ENCODE results near the gene GABPB2.
A peak's percentile ranks its signal among the peaks of the same experiment; 100 is the strongest.

Gene GABPB2

GRCh38 chr1:151070474-151071276 lies at the start of gene GABPB2:
TSS of gene GABPB2 (plus strand) at chr1:151070761. CDS start at chr1:151088190, 17,429 bp downstream.
- peak; percentile 99 for DNase-seq (ENCODE audit: low read depth)

- peak; percentile 42 for DNase-seq (ENCODE audit: low read depth)
Measured at GRCh38 chr1:151024540-151025146, 45.9 kb upstream of the GABPB2 start.

- DNase-seq (ENCODE audit: low read depth), result no peak
Measured at GRCh38 chr1:151026460-151026859, 44.1 kb upstream of the GABPB2 start.

GRCh38 chr1:151032164-151032563 lies 38.4 kb upstream of the GABPB2 start:
- no peak for DNase-seq (ENCODE audit: low read depth)

- no peak for DNase-seq (ENCODE audit: low read depth)
Measured at GRCh38 chr1:151035167-151035566, 35.4 kb upstream of the GABPB2 start.

GRCh38 chr1:151036356-151036755 lies 34.2 kb upstream of the GABPB2 start, which contains the start of gene BNIPL:
TSS of gene BNIPL (plus strand) at chr1:151036586. CDS start at chr1:151036726, 140 bp downstream.
- no peak for DNase-seq (ENCODE audit: low read depth)

- no peak for DNase-seq (ENCODE audit: low read depth)
Measured at GRCh38 chr1:151037032-151037431, 33.5 kb upstream of the GABPB2 start.

- no peak for DNase-seq (ENCODE audit: low read depth)
Measured at GRCh38 chr1:151039521-151039920, 31.0 kb upstream of the GABPB2 start.

- no peak for DNase-seq (ENCODE audit: low read depth)
Measured at GRCh38 chr1:151043163-151043562, 27.4 kb upstream of the GABPB2 start.

- DNase-seq (ENCODE audit: low read depth), result peak; percentile 69
Measured at GRCh38 chr1:151047591-151047924, 23.0 kb upstream of the GABPB2 start, which contains the start of gene C1orf56. TSS of gene C1orf56 (plus strand) at chr1:151047751. CDS start at chr1:151047848, 97 bp downstream.

- DNase-seq (ENCODE audit: low read depth), result peak; percentile 56
Measured at GRCh38 chr1:151047925-151048644, 22.5 kb upstream of the GABPB2 start.

- DNase-seq (ENCODE audit: low read depth), result no peak
Measured at GRCh38 chr1:151048645-151049032, 21.9 kb upstream of the GABPB2 start.

GRCh38 chr1:151049458-151049857 lies 21.1 kb upstream of the GABPB2 start:
- no peak for DNase-seq (ENCODE audit: low read depth)

GRCh38 chr1:151050051-151050688 lies 20.4 kb upstream of the GABPB2 start:
- no peak for DNase-seq (ENCODE audit: low read depth)

- DNase-seq (ENCODE audit: low read depth), result no peak
Measured at GRCh38 chr1:151051356-151052009, 19.1 kb upstream of the GABPB2 start.

- DNase-seq (ENCODE audit: low read depth), result no peak
Measured at GRCh38 chr1:151054971-151055547, 15.5 kb upstream of the GABPB2 start.

GRCh38 chr1:151055581-151055980 lies 15.0 kb upstream of the GABPB2 start:
- no peak for DNase-seq (ENCODE audit: low read depth)

- DNase-seq (ENCODE audit: low read depth), result no peak
Measured at GRCh38 chr1:151056149-151056548, 14.4 kb upstream of the GABPB2 start.

- DNase-seq (ENCODE audit: low read depth), result peak; percentile 5
Measured at GRCh38 chr1:151058692-151059091, 11.9 kb upstream of the GABPB2 start.

GRCh38 chr1:151059109-151060006 lies 11.2 kb upstream of the GABPB2 start, which contains the start of gene CDC42SE1:
TSS of gene CDC42SE1 (minus strand) at chr1:151059622. CDS start at chr1:151055730, 3,892 bp downstream.
- peak; percentile 70 for DNase-seq (ENCODE audit: low read depth)

All from fibroblast of gingiva (primary cell).